Measurements from ENCODE around the gene SLAMF9.

DNA sequence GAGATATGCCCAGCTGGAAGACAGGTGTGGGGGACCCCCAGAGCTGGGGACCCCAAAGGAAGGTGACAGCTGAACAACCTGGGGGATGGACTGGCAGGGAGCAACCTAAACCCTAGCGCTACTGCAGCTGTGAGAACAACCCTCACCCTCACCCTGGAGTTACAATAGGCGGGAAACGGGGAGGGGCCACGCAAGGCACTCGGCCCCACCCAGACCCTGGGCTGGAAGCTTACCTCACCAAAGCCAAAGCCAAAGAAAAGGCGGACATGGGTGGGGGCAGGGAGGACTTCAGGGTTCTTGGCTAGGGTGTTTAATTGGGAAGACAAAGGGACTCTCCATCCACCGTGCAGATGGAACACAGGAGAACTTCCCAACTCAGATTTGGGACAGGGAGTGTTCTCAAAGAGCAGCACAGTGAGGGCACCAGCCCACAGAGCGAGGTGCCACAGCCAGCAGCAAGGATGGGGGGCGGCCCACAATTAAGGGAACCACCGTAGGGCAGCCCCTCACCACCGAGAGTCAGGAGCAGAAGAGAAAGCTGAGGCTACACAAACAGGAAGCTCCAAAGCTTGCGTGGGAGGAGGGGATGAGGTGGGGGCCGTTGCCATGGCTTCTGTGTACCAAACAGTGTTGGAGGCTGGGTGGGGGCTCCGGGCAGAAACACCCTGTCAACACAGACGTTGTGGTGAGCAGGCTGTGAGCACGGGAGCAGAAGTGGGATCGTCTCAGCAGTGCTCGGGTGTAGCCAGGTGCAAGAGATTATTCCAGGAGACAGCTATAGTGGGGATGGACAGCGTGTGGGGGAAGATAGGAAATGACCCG, 30.6 kb downstream of the SLAMF9 start:
- TF ChIP-seq, protein P1, sequence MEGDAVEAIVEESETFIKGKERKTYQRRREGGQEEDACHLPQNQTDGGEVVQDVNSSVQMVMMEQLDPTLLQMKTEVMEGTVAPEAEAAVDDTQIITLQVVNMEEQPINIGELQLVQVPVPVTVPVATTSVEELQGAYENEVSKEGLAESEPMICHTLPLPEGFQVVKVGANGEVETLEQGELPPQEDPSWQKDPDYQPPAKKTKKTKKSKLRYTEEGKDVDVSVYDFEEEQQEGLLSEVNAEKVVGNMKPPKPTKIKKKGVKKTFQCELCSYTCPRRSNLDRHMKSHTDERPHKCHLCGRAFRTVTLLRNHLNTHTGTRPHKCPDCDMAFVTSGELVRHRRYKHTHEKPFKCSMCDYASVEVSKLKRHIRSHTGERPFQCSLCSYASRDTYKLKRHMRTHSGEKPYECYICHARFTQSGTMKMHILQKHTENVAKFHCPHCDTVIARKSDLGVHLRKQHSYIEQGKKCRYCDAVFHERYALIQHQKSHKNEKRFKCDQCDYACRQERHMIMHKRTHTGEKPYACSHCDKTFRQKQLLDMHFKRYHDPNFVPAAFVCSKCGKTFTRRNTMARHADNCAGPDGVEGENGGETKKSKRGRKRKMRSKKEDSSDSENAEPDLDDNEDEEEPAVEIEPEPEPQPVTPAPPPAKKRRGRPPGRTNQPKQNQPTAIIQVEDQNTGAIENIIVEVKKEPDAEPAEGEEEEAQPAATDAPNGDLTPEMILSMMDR (IDR thresholded peaks at IDR 0.05): no peak
- no peak for TF ChIP-seq ZFX (IDR thresholded peaks at IDR 0.05; ENCODE audit: borderline replicate concordance)

All from 22Rv1 (cell line).